Measurements from ENCODE around the gene SLC4A1AP. TPM values are rescaled to one million over a fixed set of nuclear protein-coding genes. Genes with fewer than 3 reads are reported as not detected.
A peak's percentile ranks its signal among the peaks of the same experiment; 100 is the strongest.

Gene SLC4A1AP
- total and polyA plus RNA-seq, 8 donors, result 5.1 to 12.6 (median 8.2) TPM

- H3K27ac ChIP-seq, result peak overlapping the region in 1 of 4 donors; percentile 92
- ATAC-seq (no peak), FAIRE-seq (no peak), DNase-seq (no peak)
- no peaks in the 10 kb centered on the region for H3K36me3 ChIP-seq
- no peak overlapping the region for H3K4me3 ChIP-seq
- WGBS, 2 donors, result 91 to 93% methylated on average over 13 of the region's 13 CpGs
- H3K4me1 ChIP-seq, result peaks cover 0 to 35% (median 9%) of the 10 kb centered on the region in 3 donors
- TF ChIP-seq, protein P1, sequence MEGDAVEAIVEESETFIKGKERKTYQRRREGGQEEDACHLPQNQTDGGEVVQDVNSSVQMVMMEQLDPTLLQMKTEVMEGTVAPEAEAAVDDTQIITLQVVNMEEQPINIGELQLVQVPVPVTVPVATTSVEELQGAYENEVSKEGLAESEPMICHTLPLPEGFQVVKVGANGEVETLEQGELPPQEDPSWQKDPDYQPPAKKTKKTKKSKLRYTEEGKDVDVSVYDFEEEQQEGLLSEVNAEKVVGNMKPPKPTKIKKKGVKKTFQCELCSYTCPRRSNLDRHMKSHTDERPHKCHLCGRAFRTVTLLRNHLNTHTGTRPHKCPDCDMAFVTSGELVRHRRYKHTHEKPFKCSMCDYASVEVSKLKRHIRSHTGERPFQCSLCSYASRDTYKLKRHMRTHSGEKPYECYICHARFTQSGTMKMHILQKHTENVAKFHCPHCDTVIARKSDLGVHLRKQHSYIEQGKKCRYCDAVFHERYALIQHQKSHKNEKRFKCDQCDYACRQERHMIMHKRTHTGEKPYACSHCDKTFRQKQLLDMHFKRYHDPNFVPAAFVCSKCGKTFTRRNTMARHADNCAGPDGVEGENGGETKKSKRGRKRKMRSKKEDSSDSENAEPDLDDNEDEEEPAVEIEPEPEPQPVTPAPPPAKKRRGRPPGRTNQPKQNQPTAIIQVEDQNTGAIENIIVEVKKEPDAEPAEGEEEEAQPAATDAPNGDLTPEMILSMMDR (IDR thresholded peaks at IDR 0.05), result no peak
- H3K27me3 ChIP-seq, result no peaks in the 10 kb centered on the region
- intact Hi-C loops (cut with DNase I), result no loop called here
- H3K9me3 ChIP-seq, result no peaks in the 10 kb centered on the region
These were observed 74.8 kb downstream of the SLC4A1AP start for GRCh38 chr2:27738349-27739057.

GRCh38 chr2:27739058-27739373 is 75.3 kb downstream of the SLC4A1AP start:
- no peak for FAIRE-seq
- no peak overlapping the region for H3K27ac ChIP-seq

GRCh38 chr2:27741673-27742072 is 78.0 kb downstream of the SLC4A1AP start:
- H3K9me3 ChIP-seq, result no peaks in the 10 kb centered on the region
- no peak overlapping the region for H3K4me3 ChIP-seq
- H3K36me3 ChIP-seq, result no peaks in the 10 kb centered on the region
- DNase-seq, result no peak
- 72 to 75% methylated on average over 3 of the region's 3 CpGs for WGBS, 2 donors
- TF ChIP-seq, protein P1 (IDR thresholded peaks at IDR 0.05), result no peak
- H3K27me3 ChIP-seq, result no peaks in the 10 kb centered on the region
- no peak for FAIRE-seq
- no peak overlapping the region for H3K27ac ChIP-seq
- intact Hi-C loops (cut with DNase I), result no loop called here
- no peak for ATAC-seq
- H3K4me1 ChIP-seq, result peaks cover 0 to 18% (median 6%) of the 10 kb centered on the region in 3 donors

More at GRCh38 chr2:27739058-27739373, 75.3 kb downstream of the SLC4A1AP start:
- ATAC-seq, result no peak
- no peak overlapping the region for H3K4me3 ChIP-seq
- H3K4me1 ChIP-seq, result peaks cover 0 to 35% (median 9%) of the 10 kb centered on the region in 3 donors
- no peaks in the 10 kb centered on the region for H3K9me3 ChIP-seq
- H3K36me3 ChIP-seq, result no peaks in the 10 kb centered on the region
- DNase-seq, result no peak
- H3K27me3 ChIP-seq, result no peaks in the 10 kb centered on the region
- intact Hi-C loops (cut with DNase I), result no loop called here
- TF ChIP-seq, protein P1 (IDR thresholded peaks at IDR 0.05), result no peak
- 92 to 94% methylated on average over 4 of the region's 4 CpGs for WGBS, 2 donors

DNA sequence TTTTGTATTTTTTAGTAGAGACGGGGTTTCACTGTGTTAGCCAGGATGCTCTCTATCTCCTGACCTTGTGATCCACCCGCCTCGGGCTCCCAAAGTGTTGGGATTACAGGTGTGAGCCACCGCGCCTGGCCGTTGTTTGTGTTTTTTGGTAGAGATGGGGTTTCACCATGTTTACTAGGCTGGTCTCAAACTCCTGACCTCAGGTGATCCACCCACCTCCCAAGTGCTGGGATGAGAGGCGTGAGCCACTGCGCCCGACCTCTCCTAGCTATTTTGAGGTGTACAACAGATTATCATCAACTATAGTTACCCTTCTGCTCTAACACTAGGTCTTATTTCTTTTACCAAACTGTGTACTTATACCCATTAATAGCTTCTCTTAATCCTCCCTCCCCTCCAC is 78.9 kb downstream of the SLC4A1AP start:
- TF ChIP-seq, protein P1 (IDR thresholded peaks at IDR 0.05), result no peak

More for the DNA sequence above, 78.9 kb downstream of the SLC4A1AP start:
- DNase-seq (no peak), FAIRE-seq (no peak), ATAC-seq (no peak)
- intact Hi-C loops (cut with DNase I), result no loop called here
- Histone ChIP-seq H3K36me3 (no peaks in the 10 kb centered on the region), H3K9me3 (no peaks in the 10 kb centered on the region), H3K4me1 (peaks cover 0 to 10% (median 4%) of the 10 kb centered on the region in 3 donors), H3K27ac (no peak overlapping the region), H3K4me3 (no peak overlapping the region), H3K27me3 (no peaks in the 10 kb centered on the region)
- WGBS, 2 donors, result 90 to 94% methylated on average over 9 of the region's 9 CpGs

Other genes starting within 250 kb of the SLC4A1AP start
- gene NRBP1, start 235.3 kb upstream of the SLC4A1AP start, total RNA-seq, result 10 to 100 TPM; 33.5 to 49.5 (median 38.0) TPM
- gene NRBP1, start 235.3 kb upstream of the SLC4A1AP start, polyA plus RNA-seq, result 10 to 100 TPM; 32.5 to 60.7 TPM
- gene KRTCAP3, start 221.5 kb upstream of the SLC4A1AP start, total RNA-seq, result 10 to 100 TPM; 21.6 to 36.5 (median 26.6) TPM
- 10 to 100 TPM; 29.5 to 33.0 TPM for gene KRTCAP3, start 221.5 kb upstream of the SLC4A1AP start, polyA plus RNA-seq
- 10 to 100 TPM; 10.1 to 28.2 (median 14.7) TPM for gene IFT172, start 174.1 kb upstream of the SLC4A1AP start, total RNA-seq
- 10 to 100 TPM; 35.1 to 56.2 TPM for gene IFT172, start 174.1 kb upstream of the SLC4A1AP start, polyA plus RNA-seq
- 10 to 100 TPM in 1 of 6 donors, 1 to 10 TPM in 5; 3.1 to 12.7 (median 6.4) TPM for gene FNDC4, start 168.7 kb upstream of the SLC4A1AP start, total RNA-seq
- gene FNDC4, start 168.7 kb upstream of the SLC4A1AP start, polyA plus RNA-seq, result 10 to 100 TPM in 1 of 2 donors, 1 to 10 TPM in 1; 8.5 to 11.8 TPM
- 1 to 10 TPM in 4 of 6 donors, under 1 TPM in 2; 0.56 to 3.2 (median 1.5) TPM for gene GCKR, start 167.1 kb upstream of the SLC4A1AP start, total RNA-seq
- 1 to 10 TPM; 1.5 to 4.0 TPM for gene GCKR, start 167.1 kb upstream of the SLC4A1AP start, polyA plus RNA-seq
- 10 to 100 TPM in 3 of 6 donors, 1 to 10 TPM in 3; 6.8 to 20.5 (median 10.0) TPM for gene ZNF512, start 80.8 kb upstream of the SLC4A1AP start, total RNA-seq
- gene ZNF512, start 80.8 kb upstream of the SLC4A1AP start, polyA plus RNA-seq, result 10 to 100 TPM in 1 of 2 donors, 1 to 10 TPM in 1; 6.1 to 13.7 TPM
- gene CCDC121, start 34.9 kb upstream of the SLC4A1AP start, total RNA-seq, result 1 to 10 TPM; 1.1 to 3.1 (median 1.8) TPM
- gene CCDC121, start 34.9 kb upstream of the SLC4A1AP start, polyA plus RNA-seq, result 1 to 10 TPM; 1.6 to 2.0 TPM
- 10 to 100 TPM in 5 of 6 donors, 1 to 10 TPM in 1; 8.2 to 17.0 (median 12.0) TPM for gene GPN1, start 34.8 kb upstream of the SLC4A1AP start, total RNA-seq
- gene GPN1, start 34.8 kb upstream of the SLC4A1AP start, polyA plus RNA-seq, result 10 to 100 TPM in 1 of 2 donors, 1 to 10 TPM in 1; 7.9 to 15.5 TPM
- gene SUPT7L, start 275 bp upstream of the SLC4A1AP start, total RNA-seq, result 10 to 100 TPM in 3 of 6 donors, 1 to 10 TPM in 3; 8.0 to 18.1 (median 9.9) TPM
- gene SUPT7L, start 275 bp upstream of the SLC4A1AP start, polyA plus RNA-seq, result 10 to 100 TPM; 22.5 to 32.4 TPM
- 10 to 100 TPM; 17.8 to 29.7 (median 26.0) TPM for gene MRPL33, start 107.8 kb downstream of the SLC4A1AP start, total RNA-seq
- gene MRPL33, start 107.8 kb downstream of the SLC4A1AP start, polyA plus RNA-seq, result 100 to 1,000 TPM in 1 of 2 donors, 10 to 100 TPM in 1; 29.2 to 120 TPM
- gene RBKS, start 226.5 kb downstream of the SLC4A1AP start, total RNA-seq, result 1 to 10 TPM; 1.8 to 3.4 (median 2.4) TPM
- 1 to 10 TPM; 1.5 to 3.9 TPM for gene RBKS, start 226.5 kb downstream of the SLC4A1AP start, polyA plus RNA-seq
- 10 to 100 TPM; 12.7 to 21.3 (median 16.3) TPM for gene BABAM2, start 226.8 kb downstream of the SLC4A1AP start, total RNA-seq
- 10 to 100 TPM in 1 of 2 donors, 1 to 10 TPM in 1; 9.4 to 15.5 TPM for gene BABAM2, start 226.8 kb downstream of the SLC4A1AP start, polyA plus RNA-seq